GM18520 (cell line): ENCODE results near the gene SUCO.

ENCODE experiments used
- ATAC-seq: cut with Tn5 transposase; IDR thresholded peaks from one replicate; pipeline ENCODE4 v1.9.1; 2021; ENCODE audit not compliant: unreplicated experiment

SUCO gene

DNA sequence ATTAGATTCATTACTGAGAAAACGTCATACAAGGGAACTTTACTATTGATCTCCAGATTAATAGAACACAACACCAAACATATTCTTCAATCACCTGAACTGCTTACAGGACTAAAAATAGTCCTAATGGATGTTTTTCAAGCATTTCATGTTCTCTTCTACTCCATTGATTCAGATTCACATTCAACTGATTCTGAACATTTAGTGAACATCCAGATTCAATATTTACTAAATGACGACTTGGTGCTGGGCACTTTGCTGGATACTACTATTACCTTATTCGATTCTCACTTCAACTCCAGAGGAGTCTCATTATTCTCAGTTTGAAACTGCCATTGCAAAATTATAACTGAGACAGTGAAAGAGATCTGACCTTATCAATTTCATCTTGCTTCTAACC lies 18.8 kb upstream of the SUCO start:
- ATAC-seq = no peak

DNA sequence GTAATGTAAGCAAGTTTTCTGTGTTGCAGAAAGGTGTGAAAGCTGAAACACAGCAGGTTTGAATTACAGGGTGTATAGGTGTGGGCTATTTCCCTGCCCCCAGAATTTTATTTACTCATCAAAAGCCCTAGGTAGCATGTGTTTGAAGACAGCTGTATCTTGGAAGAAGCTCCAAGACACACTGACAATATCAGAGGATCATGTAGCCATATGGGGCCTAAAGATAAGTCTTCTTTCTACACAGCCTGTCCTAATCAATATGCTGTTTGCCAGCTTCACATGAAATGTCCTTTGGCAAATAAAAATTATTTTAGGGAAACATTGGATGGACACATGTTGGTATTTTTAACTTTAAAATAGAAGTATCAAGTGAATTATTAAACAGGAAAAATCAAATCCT lies 17.5 kb upstream of the SUCO start:
- ATAC-seq = no peak

DNA sequence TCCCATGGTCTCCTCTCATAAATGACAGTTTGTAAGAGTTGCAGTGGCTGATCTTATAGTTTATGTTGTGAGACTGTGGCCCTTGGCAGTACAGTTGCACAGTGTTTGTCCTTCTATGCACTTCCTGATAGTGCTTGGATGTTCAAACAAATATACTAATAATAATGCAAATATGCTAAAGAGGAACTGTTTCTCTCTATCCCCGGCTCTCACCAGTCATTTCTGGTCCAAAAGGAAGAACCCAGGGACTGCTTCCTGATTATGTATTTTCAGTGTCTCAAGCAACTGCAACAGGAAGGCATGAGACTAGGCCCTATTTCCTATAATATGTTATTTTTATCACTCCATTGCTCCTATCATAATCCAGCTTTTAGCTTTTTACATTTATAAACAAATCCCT lies 17.0 kb upstream of the SUCO start:
- ATAC-seq = no peak

DNA sequence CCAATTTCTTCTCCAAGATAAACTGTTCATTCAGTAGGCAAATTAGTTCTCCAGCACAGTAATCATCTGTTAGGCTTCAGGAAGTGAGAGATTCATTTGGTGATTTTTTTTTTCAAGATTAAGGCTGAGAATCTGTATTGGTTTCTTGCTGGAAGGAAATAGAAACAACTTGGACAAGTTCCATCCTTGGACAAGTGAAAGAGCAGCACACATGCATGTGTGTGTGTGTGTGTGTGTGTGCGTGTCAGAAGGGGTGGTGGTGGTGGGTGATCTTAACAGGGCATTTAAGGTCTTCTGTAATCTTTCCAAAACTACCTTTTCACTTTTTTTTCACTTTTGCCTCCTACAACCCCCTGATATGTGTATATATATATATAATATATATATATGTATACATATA lies 15.9 kb upstream of the SUCO start:
- ATAC-seq = no peak

DNA sequence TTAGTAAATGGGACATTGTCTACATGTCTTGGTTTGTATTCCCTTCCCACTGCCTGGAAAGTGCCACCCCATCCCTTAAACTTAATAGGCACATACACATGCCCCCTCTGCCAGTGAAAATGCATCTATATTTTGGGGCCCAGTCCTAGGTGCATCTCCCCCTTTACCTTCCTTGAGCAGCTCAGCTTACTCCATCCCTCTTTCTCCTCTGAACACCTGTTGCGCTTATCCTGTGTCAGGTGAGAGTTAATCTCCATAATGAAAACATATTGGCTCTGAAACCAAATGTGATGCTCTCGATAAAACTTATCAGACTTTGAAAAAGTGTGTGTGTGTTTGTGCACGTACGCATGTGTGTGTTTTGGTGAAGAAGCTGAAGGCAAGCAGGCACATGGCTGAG lies 15.4 kb upstream of the SUCO start:
- no peak for ATAC-seq

DNA sequence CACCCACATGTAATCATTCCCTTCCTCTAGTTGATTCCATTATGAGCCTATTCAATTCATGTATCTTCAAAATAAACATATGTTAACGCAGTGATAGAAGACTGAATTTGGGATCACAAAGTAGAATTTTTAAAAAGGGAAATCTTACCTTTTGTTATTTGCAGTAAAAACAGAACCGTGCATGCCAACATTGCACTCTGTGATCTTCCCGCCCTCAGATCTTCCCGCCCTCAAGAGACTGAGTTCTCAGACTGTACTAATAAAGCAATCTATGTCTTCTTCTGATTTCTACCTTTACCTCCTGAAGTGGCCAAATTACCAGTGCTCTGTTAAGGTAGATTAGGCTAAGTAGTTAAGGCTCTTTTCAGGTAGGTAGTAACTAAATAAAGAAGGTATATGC lies 3.6 kb upstream of the SUCO start:
- no peak for ATAC-seq

DNA sequence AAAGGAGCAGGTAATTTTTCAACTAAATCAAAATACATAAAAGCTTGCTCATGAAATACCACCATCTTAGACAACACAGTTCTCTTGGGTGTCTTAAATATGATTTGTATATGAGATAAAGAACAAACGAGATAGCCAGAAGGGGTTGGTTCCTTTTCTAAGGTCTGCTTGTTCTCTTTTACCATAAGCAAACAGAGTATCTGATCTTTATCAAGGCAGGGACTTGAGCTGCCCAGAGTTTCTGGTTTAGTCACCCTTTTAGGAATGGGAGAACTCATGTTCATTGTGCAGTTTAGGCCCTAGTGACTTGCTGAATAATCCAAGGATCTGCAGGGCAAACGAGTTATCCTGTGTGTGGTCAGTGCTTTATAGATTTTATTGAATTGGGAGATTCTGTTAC lies 3.0 kb upstream of the SUCO start:
- ATAC-seq = no peak

DNA sequence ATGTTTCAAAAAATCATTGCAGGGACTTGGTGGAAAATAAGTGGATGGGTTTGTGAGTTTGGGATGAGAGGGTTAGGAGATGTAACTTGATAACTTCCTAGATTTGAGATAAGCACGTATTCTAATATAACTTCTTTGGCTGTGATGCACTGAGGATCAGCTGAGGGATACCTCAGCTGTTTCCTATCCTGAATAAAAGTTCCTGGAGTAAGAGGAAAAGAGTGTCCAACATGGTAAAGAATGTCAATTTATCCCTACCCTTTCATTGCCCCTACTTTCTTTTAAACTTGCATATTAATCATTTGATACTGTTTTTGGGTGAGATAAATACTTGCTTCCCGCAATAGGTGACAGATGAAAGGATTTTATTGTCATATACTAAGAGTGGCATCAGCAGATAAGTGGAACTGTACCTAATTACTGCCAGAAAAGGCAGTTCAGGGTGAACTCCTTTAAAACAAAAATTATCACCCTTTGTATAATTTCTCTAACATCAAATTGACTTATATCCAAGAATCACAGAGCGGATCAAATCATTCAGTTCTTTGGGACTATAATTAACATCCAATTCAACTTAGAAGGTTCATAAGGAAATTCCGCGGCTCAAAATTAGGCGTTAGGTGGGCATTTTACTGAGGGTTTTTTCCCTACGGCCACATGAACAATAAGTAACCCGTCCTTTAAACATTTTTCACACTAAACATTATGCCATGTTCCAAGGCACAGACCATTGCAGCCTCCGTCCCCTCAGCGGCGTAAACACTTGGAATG lies 1.4 kb upstream of the SUCO start:
- ATAC-seq = no peak

DNA sequence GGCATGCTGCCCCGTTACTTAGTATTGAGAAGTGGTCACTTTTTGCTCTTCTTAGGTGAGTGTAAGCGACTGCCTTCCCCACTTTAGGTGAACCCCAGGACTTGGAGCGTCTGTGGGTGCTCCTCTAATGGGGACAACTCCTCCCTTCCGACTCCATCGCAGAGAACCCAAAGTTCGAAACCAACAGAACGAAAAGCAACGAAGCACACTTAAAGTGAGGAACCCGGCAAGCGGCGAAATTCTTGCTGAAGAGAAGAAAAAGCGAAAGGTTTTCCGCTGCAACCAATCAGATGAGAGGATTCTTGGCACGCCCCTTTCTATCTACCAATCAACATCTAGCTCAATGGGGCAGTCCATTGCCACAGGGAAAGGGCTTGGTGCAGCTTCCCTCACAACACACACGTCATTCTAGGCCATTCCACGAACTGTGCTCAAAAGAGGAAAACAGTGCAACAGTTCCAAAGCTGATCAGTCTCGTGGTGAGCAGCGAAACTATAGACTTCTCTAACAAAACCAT lies 709 bp upstream of the SUCO start:
- ATAC-seq = peak; percentile 51

DNA sequence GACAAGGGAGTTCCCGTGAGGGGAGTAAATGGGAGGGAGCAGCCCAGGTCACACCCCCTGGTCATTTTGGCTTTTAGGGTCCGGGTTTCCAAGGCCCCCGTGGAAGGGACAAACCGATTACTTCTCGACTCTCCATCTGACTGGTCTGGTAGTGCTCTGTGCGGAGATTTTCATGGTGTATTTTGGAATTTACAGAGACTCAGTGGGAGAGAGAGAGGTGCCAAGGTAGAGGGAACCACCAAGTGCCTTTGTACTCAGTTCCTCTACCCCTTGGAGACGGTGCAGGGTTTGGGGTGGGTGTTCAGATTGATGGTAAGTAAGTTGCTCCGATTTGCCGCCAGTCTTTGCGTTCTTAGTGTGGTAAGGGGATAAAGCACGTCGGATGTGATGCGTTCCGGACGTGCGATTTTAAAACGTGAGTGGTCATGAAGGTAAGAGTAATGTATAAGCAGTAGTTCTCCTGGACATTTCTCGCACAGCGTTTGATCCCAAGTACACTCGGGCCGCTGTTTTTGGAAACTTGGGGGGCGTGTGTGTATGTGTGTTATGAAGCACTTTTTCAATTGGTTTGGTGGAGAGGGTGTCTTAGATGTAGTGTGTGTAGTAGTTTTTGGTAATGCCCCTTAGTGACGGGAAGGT lies 682 bp downstream of the SUCO start:
- ATAC-seq = no peak

DNA sequence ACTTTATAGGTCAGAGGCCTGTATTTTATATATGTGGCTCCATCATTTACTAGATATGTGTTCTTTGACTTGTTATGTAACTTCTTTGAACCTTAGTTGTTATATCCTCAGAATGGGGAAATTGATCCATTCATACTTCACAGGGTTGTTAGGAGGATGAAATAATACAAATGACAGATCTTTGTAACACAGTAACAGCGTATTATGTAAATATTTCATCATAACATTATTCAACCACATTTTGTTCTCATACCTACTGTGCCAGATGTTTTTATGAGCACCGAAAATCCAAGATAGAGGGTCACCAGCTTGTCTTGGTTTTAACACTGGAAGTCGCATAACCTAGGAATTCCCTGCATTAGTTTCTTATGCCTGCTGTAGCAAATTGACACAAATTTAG lies 3.3 kb downstream of the SUCO start:
- ATAC-seq = no peak

DNA sequence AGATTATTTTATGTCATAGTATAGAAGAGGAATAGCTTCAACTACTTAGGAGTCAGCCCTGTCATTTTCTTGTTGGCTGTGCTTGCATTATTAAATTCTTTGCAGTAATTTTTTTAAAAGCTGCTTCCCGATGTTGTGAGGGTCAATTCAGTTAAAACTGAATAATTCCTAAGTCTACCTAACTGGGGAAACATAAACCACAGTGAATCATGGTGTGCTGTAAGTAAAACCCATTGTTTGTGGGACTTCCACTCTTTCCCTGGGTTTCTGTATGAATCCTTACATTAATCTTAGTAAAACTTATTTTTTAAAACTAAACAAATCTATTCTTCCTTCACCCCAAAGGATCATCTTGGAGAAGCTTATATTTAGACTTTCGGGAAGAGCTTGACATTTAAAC lies 4.4 kb downstream of the SUCO start:
- ATAC-seq = no peak

DNA sequence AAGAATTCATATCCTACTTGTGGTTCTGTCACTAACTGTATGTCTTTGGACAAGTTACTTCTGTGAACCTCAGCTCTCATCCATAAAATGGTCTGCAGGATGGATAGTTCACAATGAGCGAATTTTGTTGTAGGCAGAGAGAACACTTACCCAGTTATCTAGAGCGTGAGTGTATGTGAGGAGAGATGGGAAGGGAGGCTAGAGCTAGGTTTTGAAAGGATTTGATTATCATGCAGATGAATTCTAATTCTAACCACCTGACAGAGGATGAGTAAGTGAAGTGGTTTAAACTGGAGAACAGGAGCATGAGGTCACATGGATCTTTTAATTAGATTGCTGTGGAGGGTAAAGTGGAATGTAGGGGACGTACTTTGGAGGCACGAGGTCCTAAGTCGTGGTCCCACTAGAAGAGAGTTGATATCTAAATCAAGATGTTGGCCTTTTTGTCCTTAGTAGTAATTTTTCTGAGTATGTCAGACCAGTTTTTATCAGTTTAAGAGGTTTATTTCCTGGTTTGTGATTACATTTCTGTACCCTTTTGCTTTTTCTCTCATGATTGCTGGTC lies 5.0 kb downstream of the SUCO start:
- ATAC-seq = no peak

DNA sequence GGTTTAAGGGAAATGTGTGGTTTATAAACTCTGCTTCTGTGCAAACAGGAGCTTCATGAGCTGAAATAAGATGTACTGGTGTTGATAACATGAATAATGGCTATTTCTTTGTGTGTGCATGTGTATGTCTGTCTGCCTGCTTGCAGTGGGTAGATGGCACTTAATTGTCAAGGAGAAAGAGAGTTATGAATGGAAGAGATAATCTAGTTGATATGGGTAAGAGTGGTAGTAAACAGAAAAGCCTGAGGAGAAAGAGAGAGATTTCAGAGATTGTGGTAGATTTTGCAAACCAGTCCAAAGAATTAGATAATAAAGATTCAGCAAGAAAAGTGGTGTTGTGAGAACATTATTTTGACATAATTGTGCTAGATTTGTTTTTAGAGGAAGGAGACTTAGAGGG lies 7.7 kb downstream of the SUCO start:
- no peak for ATAC-seq

DNA sequence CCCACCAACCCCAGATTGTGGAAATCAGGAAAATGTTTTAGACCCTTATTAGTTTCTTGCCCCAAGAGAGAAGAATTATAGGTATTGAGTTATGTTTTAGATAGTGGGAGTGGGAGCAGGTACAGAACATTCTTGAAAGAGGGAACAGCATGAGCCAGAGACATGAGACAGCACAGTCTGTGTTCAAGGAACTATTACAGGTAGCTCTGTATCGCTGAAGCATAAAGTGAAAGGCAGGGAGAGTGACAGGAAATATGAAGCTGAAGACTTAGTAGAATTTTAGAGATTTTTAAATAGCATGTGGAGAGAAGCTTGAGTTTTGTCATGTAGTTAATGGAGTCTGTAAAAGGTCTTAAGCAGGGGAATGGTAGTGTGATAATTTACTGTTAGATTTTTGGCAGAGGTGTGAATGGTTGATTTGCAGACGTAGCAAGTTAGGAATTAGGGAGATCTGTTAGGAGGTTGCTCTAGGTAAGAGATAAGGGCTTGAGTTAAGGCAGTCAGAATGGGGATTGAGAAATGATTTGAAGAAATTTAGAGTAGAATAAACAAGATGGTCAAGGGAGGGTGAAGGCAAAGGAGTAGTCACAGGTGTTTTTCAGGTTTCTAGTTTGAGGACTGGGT lies 11.6 kb downstream of the SUCO start:
- no peak for ATAC-seq

DNA sequence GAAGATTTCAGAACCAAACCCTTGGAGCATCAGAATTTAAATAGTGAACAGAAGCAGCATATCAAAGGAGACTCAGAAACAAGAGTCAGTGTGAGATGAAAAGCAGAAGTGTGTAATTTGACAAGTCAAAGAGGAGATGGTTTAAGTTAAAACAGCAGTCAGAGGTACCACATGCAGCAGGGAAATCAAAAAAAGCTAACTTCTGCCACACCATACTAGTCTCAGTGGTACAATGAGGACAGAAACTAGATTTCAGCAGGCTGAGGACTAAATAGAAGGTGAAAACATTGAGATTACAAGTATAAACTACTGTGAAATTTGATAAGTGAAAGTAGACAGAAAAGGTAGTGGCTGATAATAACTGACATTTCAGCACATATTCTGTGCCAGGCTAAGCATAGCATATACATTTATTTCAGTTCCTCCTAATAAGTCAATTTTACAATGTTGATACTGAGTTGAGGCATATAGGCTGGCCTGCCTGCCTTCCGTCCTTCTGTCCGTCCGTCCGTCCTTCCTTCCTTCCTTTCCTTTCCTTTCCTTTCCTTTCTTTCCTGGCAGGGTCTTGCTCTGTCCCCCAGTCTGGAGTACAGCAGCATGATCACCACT lies 12.6 kb downstream of the SUCO start:
- ATAC-seq = peak; percentile 70

DNA sequence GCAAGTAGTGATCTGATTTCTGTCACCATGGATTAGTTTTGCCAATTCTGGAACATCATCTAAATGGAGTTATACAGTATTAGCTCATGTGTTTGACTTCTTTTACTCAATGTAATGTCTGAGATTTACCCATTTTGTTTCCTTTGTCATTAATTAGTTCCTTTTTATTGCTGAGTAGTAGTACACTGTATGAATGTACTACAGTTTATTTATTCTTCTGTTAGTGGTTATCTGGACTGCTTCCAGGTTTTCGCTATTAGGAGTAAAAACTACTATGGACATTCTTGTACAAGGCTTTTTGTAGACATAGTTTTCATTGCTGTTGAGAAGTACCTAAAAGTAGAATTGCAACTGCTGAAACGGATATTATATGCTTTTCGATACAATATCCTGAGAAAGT lies 14.1 kb downstream of the SUCO start:
- ATAC-seq = no peak

DNA sequence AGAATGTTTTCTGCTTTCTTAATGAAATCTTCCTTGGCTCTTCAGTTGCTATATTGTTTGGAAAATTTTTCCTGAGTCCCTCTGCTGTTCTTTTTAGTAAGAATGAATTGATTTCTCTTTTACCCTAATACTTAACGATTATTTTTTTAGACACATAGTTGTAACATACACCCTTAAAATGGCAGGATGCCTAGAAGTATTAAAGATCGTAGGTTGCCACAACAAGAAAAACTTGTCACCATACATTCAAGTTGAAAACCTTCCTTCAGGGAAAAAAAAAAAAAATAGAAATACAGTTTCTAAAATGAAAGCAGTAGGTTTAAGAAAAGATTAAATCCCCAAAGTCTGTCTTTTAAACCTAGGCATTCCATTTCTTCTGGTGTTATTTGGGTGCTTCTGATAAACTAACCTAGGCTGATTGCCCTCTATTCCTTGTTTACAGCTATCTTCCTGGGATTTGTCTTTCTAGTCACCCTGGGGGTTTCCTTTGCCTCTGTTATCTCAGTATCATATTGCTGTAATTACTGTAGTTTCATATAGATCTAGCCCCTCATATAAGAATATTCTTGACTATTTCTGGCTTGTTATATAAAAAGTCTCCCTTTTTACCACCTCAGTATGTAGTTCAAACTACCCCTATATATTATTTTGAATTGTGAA lies 16.8 kb downstream of the SUCO start:
- no peak for ATAC-seq

DNA sequence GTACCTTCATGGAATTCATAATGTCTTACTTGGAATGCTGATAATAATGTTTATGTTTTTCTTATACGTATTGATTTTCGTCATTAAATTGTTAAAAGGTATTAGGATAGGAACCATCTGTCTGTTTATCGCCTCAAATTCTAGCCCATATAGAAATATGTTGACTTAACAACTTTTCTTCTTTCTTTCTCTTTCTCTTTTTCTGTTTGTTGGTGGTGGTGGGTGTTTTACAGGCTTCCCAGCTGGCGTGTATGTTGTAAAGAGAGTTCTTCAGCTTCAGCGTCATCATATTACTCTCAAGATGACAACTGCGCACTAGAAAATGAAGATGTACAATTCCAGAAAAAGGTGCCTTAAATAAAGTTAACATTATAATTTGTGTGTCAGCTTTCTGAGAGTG lies 18.3 kb downstream of the SUCO start:
- ATAC-seq = no peak

DNA sequence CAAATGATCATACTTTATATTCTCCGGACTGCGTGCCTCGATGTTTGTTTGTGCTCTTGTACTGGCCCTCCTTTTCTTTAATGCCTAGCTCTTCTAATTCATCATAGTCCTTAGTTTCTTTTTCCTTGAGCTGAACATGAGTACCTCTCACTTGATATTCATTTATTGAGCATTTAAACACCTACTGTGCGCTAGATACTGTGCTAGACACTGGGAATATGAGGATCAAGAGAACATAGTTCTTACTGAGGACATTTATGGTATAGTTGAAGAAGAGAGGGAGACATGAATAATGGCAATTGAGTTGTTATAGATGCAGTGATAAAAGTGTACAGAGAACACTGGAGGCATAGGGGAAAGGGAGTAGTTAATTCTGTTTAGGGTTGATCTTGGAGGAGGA lies 22.0 kb downstream of the SUCO start:
- no peak for ATAC-seq

DNA sequence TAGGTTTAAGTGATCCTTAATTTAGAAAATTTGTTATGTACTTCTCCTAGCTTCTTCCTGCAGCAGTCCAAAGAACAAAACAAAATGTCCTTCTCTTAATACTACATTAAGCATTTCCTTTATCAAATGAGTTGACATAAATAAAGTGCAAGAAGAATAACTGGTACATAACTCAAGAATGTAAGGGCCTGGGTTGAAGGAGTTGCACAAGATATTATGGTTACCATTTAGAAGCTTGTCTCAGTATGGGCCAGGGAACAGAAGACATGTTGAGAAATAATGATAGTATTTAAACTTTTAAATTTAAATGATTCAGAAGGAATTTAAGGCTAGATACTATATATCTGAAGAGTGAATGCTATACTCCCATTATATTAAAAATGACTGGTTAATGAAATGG lies 23.5 kb downstream of the SUCO start:
- ATAC-seq = no peak
